ENCODE results near the gene PCDH17.

The PCDH17 gene

DNA sequence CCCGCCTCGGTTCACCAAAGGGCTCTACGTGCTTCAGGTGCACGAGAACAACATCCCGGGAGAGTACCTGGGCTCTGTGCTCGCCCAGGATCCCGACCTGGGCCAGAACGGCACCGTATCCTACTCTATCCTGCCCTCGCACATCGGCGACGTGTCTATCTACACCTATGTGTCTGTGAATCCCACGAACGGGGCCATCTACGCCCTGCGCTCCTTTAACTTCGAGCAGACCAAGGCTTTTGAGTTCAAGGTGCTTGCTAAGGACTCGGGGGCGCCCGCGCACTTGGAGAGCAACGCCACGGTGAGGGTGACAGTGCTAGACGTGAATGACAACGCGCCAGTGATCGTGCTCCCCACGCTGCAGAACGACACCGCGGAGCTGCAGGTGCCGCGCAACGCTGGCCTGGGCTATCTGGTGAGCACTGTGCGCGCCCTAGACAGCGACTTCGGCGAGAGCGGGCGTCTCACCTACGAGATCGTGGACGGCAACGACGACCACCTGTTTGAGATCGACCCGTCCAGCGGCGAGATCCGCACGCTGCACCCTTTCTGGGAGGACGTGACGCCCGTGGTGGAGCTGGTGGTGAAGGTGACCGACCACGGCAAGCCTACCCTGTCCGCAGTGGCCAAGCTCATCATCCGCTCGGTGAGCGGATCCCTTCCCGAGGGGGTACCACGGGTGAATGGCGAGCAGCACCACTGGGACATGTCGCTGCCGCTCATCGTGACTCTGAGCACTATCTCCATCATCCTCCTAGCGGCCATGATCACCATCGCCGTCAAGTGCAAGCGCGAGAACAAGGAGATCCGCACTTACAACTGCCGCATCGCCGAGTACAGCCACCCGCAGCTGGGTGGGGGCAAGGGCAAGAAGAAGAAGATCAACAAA lies 2.6 kb downstream of the PCDH17 start:
- DNase-seq (ENCODE audit: low read depth in 3 of 3, low spot score in 1 of 3) = no peak

DNA sequence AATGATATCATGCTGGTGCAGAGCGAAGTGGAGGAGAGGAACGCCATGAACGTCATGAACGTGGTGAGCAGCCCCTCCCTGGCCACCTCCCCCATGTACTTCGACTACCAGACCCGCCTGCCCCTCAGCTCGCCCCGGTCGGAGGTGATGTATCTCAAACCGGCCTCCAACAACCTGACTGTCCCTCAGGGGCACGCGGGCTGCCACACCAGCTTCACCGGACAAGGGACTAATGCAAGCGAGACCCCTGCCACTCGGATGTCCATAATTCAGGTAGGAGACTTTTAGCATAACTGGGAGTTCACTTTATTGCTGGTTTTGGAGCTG lies 3.3 kb downstream of the PCDH17 start:
- no peak for DNase-seq (ENCODE audit: low read depth in 3 of 3, low spot score in 1 of 3)

DNA sequence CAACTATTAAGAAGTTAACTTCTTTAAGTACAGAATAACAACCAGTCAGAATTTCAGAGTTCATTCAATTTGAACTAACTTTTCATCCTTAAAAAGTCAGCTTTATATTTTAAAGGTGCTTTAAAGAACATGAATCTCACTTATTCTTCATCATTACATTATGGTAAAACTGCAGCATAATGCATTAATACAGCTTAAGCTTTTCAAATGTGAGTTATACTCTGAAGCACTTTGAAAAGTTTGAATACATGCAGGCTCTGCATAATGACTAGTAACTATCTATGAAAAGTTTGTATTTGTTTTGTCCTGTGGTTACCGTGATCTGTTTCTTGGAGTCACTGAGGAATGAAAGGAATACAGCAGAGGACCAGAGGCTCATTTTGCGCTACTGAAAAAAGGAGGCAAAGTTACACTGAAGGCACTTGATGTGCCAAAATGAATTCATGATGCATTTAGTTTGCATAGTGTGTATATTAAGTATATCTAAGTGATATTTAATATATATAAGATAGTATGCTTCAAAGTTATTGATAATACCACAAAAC lies 4.1 kb downstream of the PCDH17 start:
- DNase-seq (ENCODE audit: low read depth in 3 of 3, low spot score in 1 of 3) = no peak

DNA sequence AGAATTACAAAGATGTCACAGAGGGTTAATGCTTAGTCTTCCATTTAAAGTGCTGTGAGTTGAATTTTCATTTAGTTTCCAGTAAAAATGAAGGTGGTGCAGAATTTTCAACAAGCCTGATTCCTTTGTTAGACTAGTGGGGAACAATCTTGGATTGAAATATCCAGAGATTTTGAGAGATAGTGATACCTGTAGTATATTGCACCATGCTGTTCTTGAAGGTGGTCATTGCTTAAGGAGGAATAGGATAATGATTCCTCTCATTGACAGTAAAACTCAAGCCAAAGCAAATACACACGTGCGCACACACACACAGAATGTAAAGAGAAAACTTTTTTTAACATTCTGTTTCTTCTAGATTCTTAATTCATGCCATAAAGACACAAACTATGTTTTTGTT lies 5.3 kb downstream of the PCDH17 start:
- no peak for DNase-seq (ENCODE audit: low read depth in 3 of 3, low spot score in 1 of 3)

DNA sequence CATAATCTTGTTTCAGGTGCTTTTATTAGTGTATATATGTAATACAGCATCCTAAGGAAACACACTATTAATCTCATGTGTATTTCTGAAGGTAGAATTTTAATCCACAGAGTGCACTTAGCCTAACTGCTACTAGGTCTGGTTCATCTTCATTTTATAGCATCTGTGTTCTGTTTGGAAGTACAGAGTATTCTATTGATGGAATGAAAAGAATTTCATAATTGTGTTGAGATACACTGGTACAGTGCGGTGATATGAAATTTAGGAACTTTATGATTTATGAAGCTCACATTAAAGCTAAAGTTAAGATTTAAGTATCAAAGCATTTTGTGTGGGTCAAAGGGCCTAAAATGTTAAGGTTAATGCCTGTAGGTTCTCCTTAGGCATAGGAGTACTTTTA lies 6.0 kb downstream of the PCDH17 start:
- DNase-seq (ENCODE audit: low read depth in 3 of 3, low spot score in 1 of 3) = no peak

DNA sequence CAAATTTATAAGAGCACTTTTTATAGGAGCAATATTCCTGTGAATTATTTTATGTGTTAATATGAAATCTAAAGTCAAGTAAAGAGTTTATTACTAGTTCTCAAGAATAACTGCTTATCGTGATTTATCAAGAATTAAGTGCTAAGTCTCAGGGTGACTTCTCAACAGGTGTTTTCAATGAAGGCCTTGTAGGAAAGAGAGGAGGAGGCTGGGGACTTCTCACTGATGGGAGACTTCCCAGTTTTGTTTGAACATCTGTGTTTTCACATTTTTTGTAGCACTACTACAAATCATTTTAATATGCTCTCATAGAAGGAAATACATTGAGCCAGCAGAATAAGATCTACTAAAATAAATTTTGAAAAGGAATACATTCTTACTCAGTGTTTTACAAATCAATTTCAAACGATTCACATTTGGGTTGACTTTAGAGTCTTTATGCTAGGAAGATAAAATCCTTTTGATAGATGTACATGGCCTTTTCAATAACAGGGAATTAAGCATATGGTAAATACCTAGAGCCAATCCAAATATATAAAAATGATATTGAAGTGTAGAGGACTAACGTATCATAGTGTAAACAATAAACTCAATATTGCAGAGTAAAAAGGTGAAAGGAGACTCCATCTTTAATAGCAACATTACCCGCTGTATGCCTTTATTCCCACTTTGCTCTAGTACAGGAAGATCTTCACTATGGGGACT lies 6.8 kb downstream of the PCDH17 start:
- no peak for DNase-seq (ENCODE audit: low read depth in 3 of 3, low spot score in 1 of 3)

DNA sequence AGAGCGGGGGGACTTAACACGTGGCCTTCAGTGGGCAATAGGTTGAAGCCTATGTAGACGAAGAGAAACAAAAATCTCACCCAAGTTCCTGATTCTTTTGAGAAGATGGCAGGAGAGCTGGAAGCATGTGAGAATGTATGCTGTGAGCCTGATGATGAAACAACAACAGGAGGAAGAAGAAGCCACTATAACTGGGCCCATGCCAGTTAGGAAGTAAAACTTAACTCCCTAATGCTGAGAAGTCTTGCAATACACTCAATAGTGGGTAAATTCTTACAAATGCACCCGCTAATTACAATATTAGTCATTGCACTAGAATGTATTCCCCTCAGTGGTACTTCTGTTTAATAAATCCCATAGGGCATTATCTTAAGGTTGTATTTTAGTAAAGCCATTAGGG lies 9.1 kb downstream of the PCDH17 start:
- DNase-seq (ENCODE audit: low read depth in 3 of 3, low spot score in 1 of 3) = no peak

DNA sequence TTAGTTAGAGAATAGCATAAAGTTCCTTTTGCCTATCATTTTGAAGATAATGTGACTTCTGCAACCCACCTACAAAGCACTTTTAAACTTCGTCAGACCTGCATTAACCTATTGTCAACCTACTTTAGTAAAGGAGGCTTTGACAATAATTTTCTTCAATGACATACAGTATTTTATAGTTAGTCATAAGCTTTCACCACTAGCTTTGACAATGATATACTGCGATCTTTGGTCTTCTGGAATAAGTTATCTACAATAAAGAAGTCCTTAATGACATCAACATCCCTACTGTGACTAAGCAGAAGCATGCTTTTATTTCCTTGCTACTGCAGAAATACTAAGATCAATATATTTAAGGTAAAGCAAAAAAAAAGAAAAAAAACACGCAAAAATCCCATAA lies 9.5 kb downstream of the PCDH17 start:
- no peak for DNase-seq (ENCODE audit: low read depth in 3 of 3, low spot score in 1 of 3)

DNA sequence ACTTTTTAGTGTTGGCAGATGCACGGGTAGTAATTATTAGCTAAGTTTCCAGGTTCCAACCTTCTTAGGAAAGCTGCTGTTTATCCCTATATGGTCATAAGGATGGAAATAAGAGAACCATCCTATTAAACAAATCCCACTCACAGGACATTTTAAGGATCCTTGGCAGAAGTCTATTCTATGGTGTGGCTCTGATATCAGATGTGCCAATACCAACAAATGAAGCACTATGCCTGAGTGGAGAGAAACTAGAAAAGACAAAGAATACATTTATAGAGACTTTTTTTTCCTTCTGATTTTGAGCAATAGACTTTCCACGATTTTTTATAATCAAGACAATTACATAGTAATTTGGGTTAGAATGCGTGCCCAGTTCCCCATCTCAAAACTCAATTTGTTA lies 12.6 kb downstream of the PCDH17 start:
- no peak for DNase-seq (ENCODE audit: low read depth in 3 of 3, low spot score in 1 of 3)

DNA sequence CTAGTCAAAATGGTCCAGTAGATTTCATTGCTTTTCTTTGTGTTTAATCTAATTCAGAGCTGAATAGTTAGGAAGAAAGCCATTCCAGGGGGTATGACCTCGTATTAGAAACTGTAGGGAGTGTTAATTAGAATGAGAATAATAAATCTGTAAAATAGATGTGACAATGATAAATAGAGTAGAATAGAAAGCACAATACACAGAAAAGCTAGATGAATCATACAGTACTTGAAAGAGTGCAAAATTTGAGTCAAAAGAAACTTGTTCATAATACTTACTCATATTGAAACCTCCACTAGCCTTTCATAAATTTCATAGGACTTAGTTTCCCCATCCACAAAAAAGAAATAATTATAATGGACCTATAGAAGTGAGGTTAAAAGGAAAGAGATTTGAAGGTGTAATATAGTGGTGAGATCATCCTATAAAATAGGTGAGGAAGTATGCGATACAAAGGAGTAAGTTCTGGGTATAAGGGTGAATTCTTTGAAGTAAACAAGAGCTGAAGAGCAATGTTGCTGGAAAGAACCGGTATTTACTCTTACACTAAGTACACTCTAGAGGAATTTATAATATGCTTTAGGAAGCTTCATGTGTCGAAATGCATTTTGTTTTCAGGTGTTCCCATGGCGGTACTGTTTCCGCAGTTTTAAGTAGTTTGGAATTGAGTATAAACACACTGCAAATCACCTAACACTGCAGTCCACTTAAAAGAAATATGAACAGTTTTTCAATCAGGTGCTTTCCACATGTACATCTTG lies 21.9 kb downstream of the PCDH17 start:
- no peak for DNase-seq (ENCODE audit: low read depth in 3 of 3, low spot score in 1 of 3)

DNA sequence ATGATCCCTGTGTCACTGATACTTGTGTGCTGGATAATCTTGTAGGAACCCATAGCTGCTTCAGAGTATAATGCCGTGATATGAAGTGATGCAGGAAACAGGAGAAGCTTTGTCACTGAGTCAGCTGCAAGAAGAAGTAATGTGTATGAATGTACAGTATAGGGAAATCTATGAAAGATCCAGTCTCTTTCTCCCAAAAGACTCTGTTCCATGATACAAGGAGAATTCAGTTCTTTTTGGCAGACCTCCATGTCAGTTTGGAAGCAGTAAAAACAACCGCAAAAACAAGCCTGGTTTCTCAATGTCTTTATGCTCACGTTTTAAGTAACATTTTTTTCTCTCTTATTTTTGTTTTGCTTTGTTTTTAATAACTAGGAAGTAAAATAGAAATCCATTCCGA lies 33.9 kb downstream of the PCDH17 start:
- no peak for DNase-seq (ENCODE audit: low read depth in 3 of 3, low spot score in 1 of 3)

DNA sequence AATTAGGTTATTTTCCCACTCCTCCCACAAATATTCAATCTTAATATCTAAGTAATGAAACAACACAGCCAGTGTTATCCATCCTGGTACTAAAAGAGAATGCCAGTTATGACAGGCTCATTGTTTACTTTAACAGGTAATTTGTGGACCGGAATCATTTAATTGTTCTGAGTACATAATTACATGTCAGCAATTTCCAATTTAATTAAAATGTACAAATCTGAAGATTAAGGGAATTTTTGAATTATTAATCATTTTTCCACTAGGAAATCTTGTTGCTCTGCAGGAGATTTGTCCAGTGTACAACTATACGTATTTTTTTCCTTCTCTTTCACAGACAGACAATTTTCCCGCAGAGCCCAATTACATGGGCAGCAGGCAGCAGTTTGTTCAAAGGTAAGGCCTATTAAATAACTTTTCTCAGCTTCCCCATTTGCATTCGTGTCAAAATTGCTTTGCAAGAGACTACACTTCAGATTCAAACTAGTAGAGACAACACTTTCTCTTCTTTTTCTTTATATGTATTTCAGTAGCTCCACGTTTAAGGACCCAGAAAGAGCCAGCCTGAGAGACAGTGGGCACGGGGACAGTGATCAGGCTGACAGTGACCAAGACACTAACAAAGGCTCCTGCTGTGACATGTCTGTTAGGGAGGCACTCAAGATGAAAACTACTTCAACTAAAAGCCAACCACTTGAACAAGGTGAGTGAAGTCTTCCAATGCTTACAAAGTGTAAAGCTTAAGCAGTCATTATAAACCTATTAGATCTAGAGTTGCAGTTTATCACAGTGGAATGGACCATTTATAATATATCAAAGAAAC lies 34.8 kb downstream of the PCDH17 start:
- DNase-seq (ENCODE audit: low read depth in 3 of 3, low spot score in 1 of 3) = no peak

DNA sequence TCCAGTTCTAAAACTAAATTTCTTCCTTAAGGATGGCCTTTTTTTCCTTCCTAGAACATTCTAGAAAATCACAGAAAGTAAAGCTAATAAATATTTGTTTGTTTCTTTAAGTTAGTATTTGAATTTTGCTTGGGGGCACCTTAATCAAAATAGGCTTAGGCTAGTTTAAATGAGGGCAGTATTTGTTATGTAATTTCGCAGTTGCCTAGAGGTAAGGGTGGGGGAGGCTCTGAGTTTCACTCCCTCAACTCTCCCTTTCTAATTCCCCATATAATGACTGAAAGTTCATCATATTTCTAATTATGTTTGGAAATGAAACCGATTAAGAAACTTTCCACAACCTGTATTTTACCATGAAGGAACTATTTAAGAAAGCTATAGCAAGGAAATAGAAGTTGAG lies 40.6 kb downstream of the PCDH17 start:
- no peak for DNase-seq (ENCODE audit: low read depth in 3 of 3, low spot score in 1 of 3)

DNA sequence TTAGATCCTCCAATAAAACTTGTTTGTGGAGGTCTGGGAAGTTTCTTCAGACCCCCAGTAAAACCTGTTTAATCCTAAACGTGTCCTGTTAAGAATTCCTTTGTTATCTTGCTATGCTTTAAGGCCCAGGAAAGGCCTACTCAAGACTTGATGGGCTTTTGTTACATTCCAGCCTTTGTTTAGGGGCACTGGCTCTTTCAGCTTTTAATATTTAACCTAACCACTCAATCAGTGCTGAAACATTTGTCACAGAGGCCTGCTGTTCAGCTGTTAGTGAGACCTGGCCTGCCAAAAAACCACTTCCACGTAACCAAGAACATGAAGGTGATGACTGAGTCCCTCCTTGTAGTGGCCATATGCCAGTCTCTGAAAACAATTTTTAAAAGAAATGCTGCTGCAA lies 41.7 kb downstream of the PCDH17 start:
- DNase-seq (ENCODE audit: low read depth in 3 of 3, low spot score in 1 of 3) = no peak

DNA sequence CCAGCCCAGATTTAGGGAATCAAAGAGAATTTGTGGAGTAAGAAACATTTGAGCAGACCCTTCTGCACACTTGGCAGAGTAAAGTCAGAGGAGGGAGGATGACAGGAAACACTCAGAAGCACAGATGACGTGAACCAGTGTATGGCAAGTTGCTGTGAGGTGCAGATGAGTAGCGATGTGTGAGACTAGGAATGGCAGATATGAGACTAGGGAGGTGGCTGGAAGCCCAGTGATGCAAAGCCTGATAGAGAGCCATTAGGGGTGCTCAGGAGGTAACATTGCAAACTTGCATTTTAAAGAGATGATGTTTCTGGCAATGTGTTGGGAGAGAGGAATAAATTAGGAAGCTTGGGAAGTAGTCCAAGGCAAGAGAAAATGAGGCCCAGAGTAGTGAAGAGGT lies 44.0 kb downstream of the PCDH17 start:
- DNase-seq (ENCODE audit: low read depth in 3 of 3, low spot score in 1 of 3) = no peak

DNA sequence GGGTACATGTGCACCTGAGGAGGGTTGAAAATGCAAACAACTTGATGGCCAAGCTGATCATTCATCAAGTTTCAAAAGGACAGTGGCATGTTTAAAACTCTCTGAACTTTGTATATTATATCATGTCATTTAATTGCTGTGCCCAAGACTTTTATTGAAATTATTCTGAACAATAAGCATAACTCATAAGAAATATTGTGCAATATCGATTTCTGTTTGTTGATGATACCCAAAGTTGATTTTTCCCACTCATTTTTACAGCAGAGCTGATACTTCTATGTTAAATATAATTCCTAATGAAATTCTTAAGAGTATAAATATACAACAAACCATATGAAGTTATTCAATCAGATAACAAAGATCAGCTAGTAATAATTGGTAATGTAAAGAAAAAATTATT lies 49.1 kb downstream of the PCDH17 start:
- no peak for DNase-seq (ENCODE audit: low read depth in 3 of 3, low spot score in 1 of 3)

DNA sequence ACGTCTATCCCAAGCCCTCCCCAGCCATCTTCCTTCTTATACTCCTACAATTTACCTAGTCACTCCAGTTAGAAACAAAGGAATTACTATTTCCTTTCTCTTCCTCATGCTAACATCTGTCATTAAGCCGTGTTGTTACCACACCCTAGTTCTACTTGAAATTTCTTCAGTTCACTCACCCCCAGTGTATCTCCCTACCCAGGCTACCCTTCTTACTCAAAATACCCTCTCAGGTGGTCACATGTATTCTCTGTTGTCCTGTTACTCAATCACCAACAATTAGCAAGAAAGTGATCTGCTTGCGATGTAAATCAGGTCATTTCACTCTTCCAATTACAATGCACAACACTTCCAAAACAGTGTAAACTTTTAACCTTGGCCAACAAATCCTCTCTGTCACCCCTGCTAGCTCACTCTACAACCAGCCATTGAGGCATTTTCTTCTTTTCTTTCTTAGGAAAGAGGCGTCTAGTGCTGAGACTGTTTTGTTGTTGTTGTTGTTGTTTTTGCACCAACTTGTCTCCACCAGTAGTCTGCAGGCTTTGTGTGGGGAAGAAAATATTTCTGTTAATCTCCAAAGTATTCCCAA lies 50.7 kb downstream of the PCDH17 start:
- DNase-seq (ENCODE audit: low read depth in 3 of 3, low spot score in 1 of 3) = no peak

DNA sequence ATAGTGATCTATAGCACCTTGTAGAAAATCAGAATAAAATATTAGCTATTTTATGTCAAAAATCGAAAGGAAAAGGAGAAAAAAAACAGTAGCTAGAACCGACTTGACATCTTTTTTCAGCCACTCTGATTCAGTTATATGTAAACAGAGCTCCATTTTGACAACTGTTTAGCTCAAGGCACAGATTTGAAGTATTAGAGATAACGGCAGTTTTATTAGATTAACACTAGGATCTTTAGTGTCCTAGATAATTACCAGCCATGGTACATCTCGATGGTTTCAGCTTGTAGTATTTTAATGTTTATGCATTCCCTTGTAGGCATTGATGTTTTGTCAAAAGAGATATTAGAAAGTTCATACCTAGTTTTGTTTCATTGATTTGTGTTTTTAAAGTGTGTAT lies 67.3 kb downstream of the PCDH17 start:
- DNase-seq (ENCODE audit: low read depth in 3 of 3, low spot score in 1 of 3) = no peak

DNA sequence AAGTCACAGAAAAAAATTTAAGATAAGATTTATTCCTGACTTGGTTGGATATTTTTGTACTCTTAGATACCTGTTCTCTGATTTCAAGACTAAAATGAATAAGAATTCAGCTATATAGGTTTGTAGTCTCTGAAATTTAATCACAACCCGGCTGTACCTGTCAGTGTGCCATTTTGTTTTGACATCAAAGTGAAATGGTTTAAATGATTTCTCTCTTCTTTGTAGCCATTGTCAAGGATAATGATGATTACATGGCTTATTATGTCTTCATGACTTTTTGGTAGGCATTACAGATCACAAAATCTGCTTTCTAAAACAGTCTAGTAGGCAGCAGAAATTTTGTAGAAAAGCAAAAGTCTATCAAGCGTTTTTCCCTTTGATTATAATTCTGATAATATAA lies 72.5 kb downstream of the PCDH17 start:
- DNase-seq (ENCODE audit: low read depth in 3 of 3, low spot score in 1 of 3) = no peak

DNA sequence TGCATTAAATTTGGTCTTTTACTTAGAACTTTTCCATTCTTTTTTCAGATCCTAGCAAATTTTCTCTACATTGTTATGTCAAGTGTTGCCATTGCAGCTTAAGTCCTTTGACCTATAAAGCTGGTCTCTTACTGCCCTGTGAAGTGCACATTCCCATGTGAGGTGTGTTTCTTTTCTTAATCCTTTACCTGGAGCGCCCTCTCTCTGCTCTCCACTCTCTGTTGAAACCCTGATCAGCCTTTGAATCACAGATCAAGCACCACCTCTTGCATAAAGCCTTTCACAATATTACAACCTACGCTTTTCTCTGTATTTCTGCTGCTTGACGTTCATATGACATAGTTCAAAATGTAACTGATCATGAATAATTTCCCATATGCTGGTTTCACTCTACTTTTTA lies 84.8 kb downstream of the PCDH17 start:
- no peak for DNase-seq (ENCODE audit: low read depth in 3 of 3, low spot score in 1 of 3)

Data from stimulated activated CD4-positive, alpha-beta T cell treated with anti-CD3 and anti-CD28 coated beads, TNF-alpha, amount 100 ng/mL, for 1 hour (primary cell).